SK-N-SH treated with all-trans-retinoic acid at 6 μM for 48 hours (cell line): ENCODE results near the gene ITGB2.

Source experiments
- ATAC-seq: fragments of 200-7000 bp; cut with Tn5 transposase; 3 replicates; pipeline ENCODE4 v1.9.1; 2020; ENCODE audit warnings: mild to moderate bottlenecking, moderate library complexity
- ARNTL ChIP-seq: fragments of 450-650 bp; formaldehyde crosslinking; IDR thresholded peaks from 2 replicates; pipeline ENCODE4 v1.5.0; 2020; ENCODE audit warnings: low read depth, mild to moderate bottlenecking, moderate library complexity, borderline replicate concordance
- BACH2 ChIP-seq: fragments of 250-450 bp; sonication (Bioruptor Pico); IDR thresholded peaks from 2 replicates; pipeline ENCODE4 v1.9.0; 2021; ENCODE audit warnings: mild to moderate bottlenecking, borderline replicate concordance
- CSDC2 ChIP-seq: fragments of 250-450 bp; sonication (Bioruptor Pico); IDR thresholded peaks from 2 replicates; pipeline ENCODE4 v1.5.0; 2020; ENCODE audit warnings: mild to moderate bottlenecking, moderate library complexity
- ESRRG ChIP-seq: fragments of 250-450 bp; sonication (Bioruptor Pico); IDR thresholded peaks from 2 replicates; pipeline ENCODE4 v1.6.1; 2021; ENCODE audit warnings: mild to moderate bottlenecking
- GLIS3 ChIP-seq: fragments of 250-450 bp; sonication (Bioruptor Pico); IDR thresholded peaks from 2 replicates; pipeline ENCODE4 v1.5.0; 2020; ENCODE audit warnings: mild to moderate bottlenecking, moderate library complexity
- ISL1 ChIP-seq: fragments of 250-450 bp; sonication (Bioruptor Pico); IDR thresholded peaks from 2 replicates; pipeline ENCODE4 v2.1.2; 2022; ENCODE audit warnings: mild to moderate bottlenecking, moderate library complexity
- OSR1 ChIP-seq: fragments of 250-450 bp; sonication (Bioruptor Pico); IDR thresholded peaks from 2 replicates; pipeline ENCODE4 v1.8.0; 2022; ENCODE audit warnings: moderate library complexity, mild to moderate bottlenecking, inconsistent platforms
- POU6F1 ChIP-seq: fragments of 250-450 bp; sonication (Bioruptor Pico); IDR thresholded peaks from 2 replicates; pipeline ENCODE4 v1.8.0; 2021; ENCODE audit warnings: low read depth, mild to moderate bottlenecking, moderate library complexity, borderline replicate concordance
- PPARA ChIP-seq: fragments of 250-450 bp; sonication (Bioruptor Pico); IDR thresholded peaks from 2 replicates; pipeline ENCODE4 v1.5.0; 2020; ENCODE audit warnings: mild to moderate bottlenecking, borderline replicate concordance
- RARB ChIP-seq: fragments of 250-450 bp; sonication (Bioruptor Pico); IDR thresholded peaks from 2 replicates; pipeline ENCODE4 v1.8.0; 2021; ENCODE audit warnings: mild to moderate bottlenecking, moderate library complexity
- SNAI2 ChIP-seq: fragments of 250-450 bp; sonication (Bioruptor Pico); IDR thresholded peaks from 2 replicates; pipeline ENCODE4 v1.5.0; 2020; ENCODE audit warnings: mild to moderate bottlenecking, moderate library complexity
- TCF4 ChIP-seq: fragments of 250-450 bp; sonication (Bioruptor Pico); IDR thresholded peaks from 2 replicates; pipeline ENCODE4 v1.8.0; 2021; ENCODE audit warnings: mild to moderate bottlenecking, moderate library complexity, borderline replicate concordance
- TSHZ2 ChIP-seq: fragments of 250-450 bp; sonication (Bioruptor Pico); IDR thresholded peaks from 2 replicates; pipeline ENCODE4 v1.5.0; 2020; ENCODE audit warnings: mild to moderate bottlenecking, moderate library complexity
- ZC3H10 ChIP-seq: fragments of 250-450 bp; sonication (Bioruptor Pico); IDR thresholded peaks from 2 replicates; pipeline ENCODE4 v1.5.1; 2021; ENCODE audit warnings: mild to moderate bottlenecking, moderate library complexity
- ZFP3 ChIP-seq: fragments of 250-450 bp; sonication (Bioruptor Pico); IDR thresholded peaks from 2 replicates; pipeline ENCODE4 v1.5.0; 2020; ENCODE audit warnings: mild to moderate bottlenecking, moderate library complexity
- ZFP30 ChIP-seq: fragments of 450-650 bp; formaldehyde crosslinking; IDR thresholded peaks from 2 replicates; pipeline ENCODE4 v1.5.0; 2022; ENCODE audit warnings: mild to moderate bottlenecking, moderate library complexity
- ZNF565 ChIP-seq: fragments of 450-650 bp; formaldehyde crosslinking; conservative IDR thresholded peaks from 2 replicates; pipeline ENCODE4 v1.5.0; 2020; ENCODE audit warnings: low read depth, mild to moderate bottlenecking, moderate library complexity
- ZNF70 ChIP-seq: fragments of 450-650 bp; formaldehyde crosslinking; IDR thresholded peaks from 2 replicates; pipeline ENCODE4 v1.5.0; 2020; ENCODE audit warnings: mild to moderate bottlenecking, moderate library complexity
- ZNF8 ChIP-seq: fragments of 450-650 bp; formaldehyde crosslinking; IDR thresholded peaks from 2 replicates; pipeline ENCODE4 v1.5.0; 2020; ENCODE audit warnings: mild to moderate bottlenecking, moderate library complexity
- TF ChIP-seq, protein P1 (sequence below): fragments of 250-450 bp; sonication (Bioruptor Pico); IDR thresholded peaks from 2 replicates; pipeline ENCODE4 v1.5.1; 2021; ENCODE audit warnings: mild to moderate bottlenecking, moderate library complexity
- TF ChIP-seq, protein P2 (sequence below): fragments of 250-450 bp; sonication (Bioruptor Pico); IDR thresholded peaks from 2 replicates; pipeline ENCODE4 v1.8.0; 2020; ENCODE audit warnings: mild to moderate bottlenecking, moderate library complexity, borderline replicate concordance

ITGB2 gene

GRCh38 chr21:44929799-44930542 lies 9.3 kb upstream of the ITGB2 start:
- TF ChIP-seq ESRRG (no peak), ISL1 (no peak), GLIS3 (no peak), ZC3H10 (CRISPR knock-in tag) (no peak), ZNF70 (CRISPR knock-in tag) (no peak), ZNF565 (CRISPR knock-in tag) (no peak), POU6F1 (no peak), SNAI2 (CRISPR knock-in tag) (no peak), OSR1 (CRISPR knock-in tag) (no peak)
- ATAC-seq: no peak

DNA sequence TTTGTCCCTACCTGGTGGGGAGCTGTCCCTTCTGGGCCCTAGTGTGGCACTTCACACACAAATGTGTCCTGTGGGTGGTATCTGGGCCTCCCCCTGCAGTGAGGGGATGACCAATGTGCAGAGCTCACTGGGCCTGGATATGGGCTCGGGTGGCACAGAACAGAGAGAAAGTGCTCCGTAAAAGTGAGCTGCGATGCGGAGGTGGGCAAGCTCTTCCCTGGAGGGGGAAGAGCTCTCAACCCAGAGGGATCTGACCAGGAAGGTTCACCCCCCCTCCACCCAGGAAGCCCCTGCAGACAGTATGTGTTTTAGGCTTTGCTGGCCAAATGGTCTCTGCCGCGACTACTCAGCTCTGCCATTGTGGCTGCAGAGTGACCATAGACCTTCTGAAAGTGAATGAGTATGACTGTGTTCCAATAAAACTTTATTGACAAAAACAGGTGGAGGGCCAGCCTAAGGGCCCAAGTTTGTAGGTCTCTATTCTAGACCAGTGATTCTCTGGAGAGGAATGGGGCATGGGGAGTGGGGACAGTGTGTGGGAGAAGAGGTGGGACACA lies 8.6 kb upstream of the ITGB2 start:
- TF ChIP-seq TCF4 (CRISPR knock-in tag) (no peak), PPARA (no peak), ZNF8 (CRISPR knock-in tag) (no peak), ISL1 (no peak), ZFP3 (CRISPR knock-in tag) (no peak), ESRRG (no peak), SNAI2 (CRISPR knock-in tag) (no peak), BACH2 (CRISPR knock-in tag) (no peak), ZFP30 (CRISPR knock-in tag) (no peak), ZNF565 (CRISPR knock-in tag) (no peak), ARNTL (CRISPR knock-in tag) (no peak), CSDC2 (CRISPR knock-in tag) (no peak), POU6F1 (no peak), ZC3H10 (CRISPR knock-in tag) (no peak), GLIS3 (no peak)
- no peak for ATAC-seq

DNA sequence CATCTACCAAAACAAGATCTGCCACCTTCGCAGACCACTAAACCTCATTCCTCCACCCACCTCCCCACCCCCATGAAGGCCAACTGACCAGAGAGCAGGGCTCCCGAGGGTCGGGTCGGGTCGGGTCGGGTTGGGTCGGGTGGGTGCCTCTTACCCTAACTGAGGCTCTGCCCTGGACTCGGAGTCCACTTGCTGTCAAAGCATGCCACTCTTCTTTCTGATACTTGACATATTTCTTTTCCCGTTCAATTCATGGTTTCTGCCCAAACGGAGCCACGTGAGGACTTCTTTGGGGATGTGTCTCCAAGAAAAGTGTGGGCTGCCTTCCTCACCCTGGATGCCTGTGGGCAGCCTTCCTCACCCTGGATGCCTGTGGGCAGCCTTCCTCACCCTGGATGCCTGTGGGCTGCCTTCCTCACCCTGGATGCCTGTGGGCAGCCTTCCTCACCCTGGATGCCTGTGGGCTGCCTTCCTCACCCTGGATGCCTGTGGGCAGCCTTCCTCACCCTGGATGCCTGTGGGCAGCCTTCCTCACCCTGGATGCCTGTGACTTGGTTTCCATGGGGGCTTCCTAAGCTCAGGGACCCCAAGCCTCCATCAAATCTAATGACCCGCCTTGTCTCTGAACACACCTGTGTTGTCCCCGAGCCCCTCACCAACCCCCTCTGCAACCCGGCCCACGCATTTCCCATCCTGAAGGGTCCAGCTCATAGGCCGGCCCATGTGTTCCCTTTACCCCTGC lies 8.0 kb upstream of the ITGB2 start:
- peak; percentile 9; the same call in 2 of the 3 replicates for ATAC-seq

GRCh38 chr21:44927587-44928461 lies 7.1 kb upstream of the ITGB2 start:
- ATAC-seq: peak; percentile 70
- TF ChIP-seq, protein P1, sequence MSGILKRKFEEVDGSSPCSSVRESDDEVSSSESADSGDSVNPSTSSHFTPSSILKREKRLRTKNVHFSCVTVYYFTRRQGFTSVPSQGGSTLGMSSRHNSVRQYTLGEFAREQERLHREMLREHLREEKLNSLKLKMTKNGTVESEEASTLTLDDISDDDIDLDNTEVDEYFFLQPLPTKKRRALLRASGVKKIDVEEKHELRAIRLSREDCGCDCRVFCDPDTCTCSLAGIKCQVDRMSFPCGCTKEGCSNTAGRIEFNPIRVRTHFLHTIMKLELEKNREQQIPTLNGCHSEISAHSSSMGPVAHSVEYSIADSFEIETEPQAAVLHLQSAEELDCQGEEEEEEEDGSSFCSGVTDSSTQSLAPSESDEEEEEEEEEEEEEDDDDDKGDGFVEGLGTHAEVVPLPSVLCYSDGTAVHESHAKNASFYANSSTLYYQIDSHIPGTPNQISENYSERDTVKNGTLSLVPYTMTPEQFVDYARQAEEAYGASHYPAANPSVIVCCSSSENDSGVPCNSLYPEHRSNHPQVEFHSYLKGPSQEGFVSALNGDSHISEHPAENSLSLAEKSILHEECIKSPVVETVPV (CRISPR knock-in tag): no peak
- TF ChIP-seq GLIS3 (no peak), RARB (CRISPR knock-in tag) (no peak), ZNF70 (CRISPR knock-in tag) (no peak), TCF4 (CRISPR knock-in tag) (no peak), ESRRG (no peak), POU6F1 (no peak), TSHZ2 (CRISPR knock-in tag) (no peak), ZNF565 (CRISPR knock-in tag) (no peak), OSR1 (CRISPR knock-in tag) (no peak)
- TF ChIP-seq, protein P2, sequence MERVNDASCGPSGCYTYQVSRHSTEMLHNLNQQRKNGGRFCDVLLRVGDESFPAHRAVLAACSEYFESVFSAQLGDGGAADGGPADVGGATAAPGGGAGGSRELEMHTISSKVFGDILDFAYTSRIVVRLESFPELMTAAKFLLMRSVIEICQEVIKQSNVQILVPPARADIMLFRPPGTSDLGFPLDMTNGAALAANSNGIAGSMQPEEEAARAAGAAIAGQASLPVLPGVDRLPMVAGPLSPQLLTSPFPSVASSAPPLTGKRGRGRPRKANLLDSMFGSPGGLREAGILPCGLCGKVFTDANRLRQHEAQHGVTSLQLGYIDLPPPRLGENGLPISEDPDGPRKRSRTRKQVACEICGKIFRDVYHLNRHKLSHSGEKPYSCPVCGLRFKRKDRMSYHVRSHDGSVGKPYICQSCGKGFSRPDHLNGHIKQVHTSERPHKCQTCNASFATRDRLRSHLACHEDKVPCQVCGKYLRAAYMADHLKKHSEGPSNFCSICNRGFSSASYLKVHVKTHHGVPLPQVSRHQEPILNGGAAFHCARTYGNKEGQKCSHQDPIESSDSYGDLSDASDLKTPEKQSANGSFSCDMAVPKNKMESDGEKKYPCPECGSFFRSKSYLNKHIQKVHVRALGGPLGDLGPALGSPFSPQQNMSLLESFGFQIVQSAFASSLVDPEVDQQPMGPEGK (CRISPR knock-in tag): no peak
